ELF-1 (cell line): ENCODE results near the gene SP140.
"Not testable (repeated sequence)": the region's sequence is repeated elsewhere in the genome, so short reads cannot be mapped to it uniquely, and the experiment has no call there.

Experiments used
- DNase-seq: peaks from one replicate; pipeline ENCODE4 v3.0.0-alpha.2; 2016; ENCODE audit warnings: low read depth, low spot score

The SP140 gene

DNA sequence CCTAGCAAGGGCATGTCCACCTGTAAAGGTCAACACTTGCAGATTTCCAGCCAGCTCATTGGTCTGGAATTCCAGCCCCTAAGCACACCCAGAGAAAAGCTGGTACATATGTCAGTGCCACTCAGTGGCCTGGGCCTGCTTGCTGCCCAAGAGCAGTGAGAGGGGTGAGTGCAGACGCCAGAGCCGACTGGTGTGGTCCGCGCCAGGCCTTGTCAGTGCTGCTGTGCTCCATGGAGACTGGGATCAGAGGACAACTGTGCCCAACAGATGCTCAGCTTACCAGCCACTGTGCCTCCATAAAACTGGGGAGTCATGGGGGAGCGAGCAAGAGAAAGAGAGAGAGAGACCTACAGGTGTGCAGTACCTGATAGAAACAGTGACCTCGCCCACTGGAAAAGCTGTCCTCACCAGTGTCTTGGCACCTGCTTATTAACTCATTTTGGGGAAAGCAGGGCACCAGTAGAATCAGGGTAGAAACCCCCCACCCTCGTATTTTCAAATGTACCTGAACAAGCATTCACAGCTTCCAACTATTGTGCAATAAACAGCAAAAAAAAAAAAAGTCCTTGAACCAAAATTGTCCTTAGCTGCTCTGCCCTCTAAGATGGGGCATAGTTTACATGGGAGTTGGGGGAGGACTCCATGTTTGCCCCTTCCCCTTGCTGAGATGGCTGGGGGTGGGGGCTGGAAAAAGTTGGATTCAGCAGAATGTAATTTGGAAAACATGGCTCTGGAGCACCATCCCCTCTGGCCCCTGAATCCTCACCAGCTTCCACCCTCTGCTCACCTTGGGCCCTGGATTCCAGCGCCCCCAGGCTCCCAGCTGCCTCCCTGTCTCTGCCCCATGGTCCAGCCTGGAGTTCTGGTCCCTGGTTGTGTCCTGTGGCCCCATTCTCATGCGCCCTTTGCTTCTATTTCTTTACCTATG is 100.0 kb downstream of the SP140 start:
- no peak for DNase-seq

DNA sequence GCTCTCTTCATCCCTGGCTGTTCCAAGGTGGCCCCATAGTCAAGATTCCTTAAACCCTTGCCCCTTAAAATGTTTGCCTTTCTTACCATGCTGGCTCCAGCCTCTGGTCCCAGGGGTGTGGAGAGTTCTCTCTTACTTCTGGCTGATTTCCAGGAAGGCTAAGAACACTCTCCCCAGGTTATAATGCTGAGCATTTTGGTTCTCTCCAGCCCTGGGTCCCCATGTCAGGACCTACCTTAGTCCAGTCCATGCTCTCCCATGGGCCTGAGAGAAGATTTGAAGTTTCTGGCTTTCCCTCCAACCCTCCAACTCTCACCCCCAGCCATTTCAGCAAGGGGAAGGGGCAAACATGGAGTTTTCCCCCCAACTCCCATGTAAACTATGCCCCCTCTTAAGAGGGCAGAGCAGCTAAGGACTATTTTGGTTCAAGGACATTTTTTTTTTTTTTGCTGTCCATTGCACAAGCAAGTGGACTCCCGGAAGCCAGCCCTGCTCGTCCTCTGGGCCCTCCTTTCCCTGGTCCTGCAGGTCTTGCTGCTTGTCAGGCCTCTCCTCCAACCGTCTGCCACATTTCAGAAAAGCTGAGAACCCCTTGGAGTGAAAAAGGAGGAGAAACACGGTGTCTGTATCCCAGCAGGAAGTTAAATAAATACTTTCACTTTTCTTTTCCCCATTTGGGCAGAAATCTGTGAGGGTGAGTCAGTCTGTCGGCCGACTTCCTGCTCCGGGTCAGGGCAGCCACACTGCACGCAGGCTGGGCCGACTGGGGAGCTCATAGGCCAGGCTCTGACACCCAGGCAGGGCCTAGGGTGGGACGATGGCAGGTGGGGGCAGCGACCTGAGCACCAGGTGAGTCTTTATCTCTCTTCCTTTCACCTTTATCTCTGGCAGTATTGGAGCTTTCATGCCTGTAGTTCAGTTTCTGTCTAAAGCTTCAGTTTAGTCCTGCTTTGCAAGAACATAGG is 101.2 kb downstream of the SP140 start, which contains the start of gene SP140L:
SP140L (plus strand) TSS at position 741 of the 965 bp plus-strand sequence; CDS start at position 818, 77 bp downstream.
- DNase-seq: peak; percentile 19

DNA sequence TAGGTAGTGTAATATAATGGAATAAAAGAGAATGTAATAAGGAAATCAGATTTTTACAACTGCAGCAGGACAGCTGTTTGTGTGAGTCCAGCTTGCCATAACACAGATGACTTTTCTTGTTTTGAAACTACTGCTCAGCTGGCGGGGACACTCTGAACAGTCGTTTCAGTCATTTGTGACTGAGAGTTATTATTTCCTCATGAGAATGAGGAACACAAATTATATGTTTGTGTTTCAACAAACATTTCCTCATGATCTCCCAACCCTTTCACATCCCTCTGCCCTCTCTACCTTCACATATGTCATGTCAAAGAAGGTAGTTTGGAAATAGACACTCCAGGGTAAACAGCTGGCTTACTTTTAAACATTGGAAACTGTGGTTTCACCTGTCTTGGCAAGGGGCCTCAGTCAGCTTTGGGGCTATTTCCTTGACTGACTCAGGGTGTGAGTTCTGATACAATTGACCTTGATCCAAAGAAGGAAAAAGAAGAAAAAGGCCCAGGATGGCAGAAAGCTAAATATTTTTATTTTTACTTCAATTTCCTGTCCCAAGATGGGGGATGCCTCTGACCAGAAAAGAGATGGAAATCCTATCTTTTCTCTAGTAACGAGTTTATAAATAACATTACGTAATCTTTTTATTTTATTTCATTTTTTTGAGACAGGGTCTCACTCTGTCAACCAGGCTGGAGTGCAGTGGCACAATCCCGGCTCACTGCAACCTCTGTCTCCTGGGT is 102.0 kb downstream of the SP140 start:
- DNase-seq: no peak

DNA sequence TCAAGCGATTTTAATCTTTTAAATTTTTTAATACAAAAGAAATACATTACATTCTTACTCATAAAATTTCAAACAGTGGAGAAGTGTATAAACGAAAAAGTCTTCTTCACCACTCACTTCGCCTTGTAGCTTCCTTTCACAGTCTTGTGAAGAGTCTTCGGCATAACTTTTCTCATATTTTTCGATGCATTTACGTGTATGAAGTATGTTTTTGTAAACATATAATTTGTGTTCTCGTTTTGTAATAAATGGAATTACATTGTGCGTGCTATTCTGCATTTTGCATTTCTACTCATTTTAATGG is 102.6 kb downstream of the SP140 start:
- DNase-seq: no peak

DNA sequence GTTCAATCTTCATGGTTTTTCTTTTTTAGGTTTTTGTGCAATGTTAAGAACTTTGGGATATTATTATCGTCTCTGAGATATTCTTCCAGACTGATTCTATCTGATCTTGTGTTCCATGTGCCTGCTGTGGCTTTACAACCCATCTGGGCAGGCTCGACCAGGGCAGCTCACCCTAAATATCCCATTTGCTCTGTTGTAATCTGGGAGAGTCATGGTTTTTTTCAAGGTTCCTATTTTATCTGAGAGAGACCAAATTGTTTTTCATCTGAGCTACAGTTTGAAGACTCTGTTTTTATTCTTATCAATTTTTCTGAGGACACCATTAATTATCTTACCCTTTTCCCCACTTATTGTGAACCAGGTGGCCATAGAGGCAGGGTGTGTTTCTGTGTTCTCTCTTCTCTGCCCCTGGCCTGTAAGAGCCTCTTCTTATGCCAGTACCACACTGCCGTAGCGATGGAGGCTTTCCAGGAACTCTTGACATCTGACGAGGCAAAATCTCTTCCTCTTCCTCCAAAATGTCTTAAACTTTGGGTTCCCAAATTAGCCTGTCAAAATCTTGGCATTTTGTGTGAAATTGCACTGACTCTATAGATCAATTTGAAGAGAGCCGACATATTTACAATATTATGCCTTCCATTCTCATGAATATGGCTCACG is 104.5 kb downstream of the SP140 start:
- no peak for DNase-seq

DNA sequence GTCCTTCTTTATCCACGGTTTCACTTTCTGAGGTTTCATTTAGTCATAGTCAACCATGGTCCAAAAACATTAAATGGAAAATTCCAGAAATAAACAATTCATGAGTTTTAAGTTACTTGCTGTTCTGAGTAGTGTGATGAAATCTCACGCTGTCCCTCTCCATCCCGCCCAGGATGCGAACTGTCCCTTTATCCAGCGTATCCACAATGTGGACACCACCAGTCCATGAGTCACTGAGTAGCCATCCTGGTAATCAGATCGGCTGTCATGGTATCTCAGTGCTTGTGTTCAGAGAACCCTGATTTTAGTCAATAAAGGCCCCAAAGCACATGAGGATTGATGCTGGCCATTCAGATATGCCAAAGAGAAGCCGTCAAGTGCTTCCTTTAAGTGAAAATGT is 105.2 kb downstream of the SP140 start:
- DNase-seq: no peak

DNA sequence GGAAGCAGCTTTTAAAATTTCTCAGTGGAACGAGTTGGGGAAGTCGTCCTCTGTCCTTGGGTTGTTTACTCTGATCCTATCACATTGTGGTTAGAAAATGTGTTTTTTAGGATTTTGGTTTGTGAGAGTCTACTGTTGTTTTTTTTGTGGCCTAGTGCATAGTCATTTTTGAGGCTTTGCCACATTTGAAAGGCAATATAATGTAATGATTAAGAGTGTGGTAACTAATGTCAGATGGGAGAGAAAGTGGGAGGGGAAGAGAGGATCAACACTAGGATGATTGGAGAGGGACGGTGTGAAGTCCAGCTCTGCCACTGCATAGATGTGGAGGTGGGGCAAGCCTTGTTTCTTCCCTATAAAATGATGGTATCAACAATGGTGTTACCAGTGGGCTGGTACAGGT is 109.9 kb downstream of the SP140 start:
- no peak for DNase-seq

DNA sequence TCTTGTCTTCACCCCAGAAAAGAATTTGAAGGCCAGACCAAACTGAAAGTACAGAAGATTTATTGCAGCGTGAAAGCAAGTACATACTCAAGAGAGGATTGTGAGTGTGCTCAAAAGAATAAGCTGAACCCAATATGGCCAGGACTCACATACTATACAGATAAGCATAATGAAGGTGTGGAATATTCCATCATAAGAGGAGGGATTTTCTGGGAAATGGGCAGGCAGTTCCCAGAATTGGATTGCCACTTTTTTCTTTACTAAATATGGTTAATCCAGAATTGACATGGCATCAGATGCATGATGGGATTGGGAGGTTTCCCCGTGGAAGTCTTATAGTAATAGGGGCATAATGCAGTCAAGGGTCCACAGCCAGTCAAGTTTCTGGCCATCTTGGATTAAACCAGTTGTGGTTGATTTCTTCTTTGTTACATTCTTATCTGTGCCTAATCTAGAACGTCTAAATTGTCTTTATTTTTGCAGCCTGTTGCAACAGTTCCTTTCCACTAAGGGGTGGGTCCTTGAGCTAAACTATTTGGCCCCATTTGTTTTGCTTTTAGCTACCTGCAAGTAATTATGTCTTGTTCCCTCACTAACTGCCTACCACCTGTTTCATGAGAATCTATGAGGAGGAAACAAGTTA is 110.4 kb downstream of the SP140 start:
- no peak for DNase-seq

DNA sequence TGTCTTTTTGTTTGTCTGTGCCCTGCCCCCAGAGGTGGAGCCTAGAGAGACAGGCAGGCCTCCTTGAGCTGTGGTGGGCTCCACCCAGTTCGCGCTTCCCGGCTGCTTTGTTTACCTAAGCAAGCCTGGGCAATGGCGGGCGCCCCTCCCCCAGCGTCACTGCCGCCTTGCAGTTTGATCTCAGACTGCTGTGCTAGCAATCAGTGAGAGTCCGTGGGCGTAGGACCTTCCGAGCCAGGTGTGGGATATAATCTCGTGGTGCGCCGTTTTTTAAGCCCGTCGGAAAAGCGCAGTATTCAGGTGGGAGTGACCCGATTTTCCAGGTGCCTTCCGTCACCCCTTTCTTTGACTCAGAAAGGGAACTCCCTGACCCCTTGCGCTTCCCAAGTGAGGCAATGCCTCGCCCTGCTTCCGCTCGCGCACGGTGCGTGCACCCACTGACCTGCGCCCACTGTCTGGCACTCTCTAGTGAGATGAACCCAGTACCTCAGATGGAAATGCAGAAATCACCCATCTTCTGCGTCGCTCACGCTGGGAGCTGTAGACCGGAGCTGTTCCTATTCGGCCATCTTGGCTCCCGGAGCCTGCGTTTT is 116.5 kb downstream of the SP140 start:
- DNase-seq: not testable (repeated sequence)

DNA sequence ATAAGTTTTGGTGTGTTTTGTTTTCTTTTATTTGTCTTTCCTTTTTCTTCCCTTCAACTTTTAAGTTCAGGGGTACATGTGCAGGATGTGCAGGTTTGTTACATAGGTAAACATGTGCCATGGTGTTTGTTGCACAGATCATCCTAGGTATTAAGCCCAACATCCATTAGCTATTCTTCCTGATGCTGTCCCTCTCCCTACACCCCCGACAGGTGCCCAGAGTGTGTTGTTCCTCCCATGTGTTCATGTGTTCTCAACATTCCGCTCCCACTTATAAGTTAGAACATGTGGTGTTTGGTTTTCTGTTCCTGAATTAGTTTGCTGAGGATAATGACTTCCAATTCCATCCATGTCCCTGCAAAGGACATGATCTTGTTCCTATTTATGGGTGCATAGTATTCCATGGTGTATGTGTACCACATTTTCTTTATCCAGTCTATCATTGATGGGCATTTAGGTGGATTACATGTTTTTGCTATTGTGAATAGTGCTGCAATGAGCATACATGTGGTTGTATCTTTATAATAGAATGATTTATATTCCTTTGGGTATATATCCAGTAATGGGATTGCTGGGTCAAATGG is 117.6 kb downstream of the SP140 start:
- not testable (repeated sequence) for DNase-seq

DNA sequence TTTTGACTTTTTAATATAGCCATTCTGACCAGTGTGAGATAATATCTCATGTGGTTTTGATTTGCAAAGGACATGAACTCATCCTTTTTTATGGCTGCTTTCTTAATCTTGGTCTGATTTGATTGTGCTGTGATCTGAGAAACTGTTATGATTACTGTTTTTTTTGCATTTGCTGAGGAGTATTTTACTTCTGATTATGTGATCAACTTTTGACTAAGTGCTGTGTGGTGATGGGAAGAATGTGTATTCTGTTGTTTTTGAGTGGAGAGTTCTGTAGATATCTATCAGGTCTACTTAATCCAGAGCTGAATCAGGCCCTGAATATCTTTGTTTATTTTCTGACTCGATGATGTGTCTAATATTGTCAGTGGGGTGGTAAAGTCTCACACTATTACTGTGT is 118.2 kb downstream of the SP140 start:
- no peak for DNase-seq

DNA sequence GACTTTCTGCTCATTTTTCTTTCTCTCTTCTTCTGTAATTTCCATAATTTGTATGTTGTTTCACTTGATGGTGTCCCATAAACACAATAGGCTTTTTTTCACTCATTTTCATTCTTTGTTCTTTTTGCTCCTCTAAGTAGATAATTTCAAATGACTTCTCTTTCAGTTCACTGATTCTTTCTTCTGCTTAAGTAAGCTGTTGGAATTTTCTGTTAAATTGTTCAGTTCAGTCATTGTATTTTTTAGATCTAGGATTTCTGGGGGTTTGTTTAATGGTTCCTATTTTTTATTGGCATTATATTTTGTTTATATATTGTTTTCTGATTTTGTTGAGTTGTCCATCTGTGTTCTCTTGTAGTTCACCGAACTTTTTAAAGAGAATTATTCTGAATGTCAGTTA is 120.9 kb downstream of the SP140 start:
- no peak for DNase-seq

DNA sequence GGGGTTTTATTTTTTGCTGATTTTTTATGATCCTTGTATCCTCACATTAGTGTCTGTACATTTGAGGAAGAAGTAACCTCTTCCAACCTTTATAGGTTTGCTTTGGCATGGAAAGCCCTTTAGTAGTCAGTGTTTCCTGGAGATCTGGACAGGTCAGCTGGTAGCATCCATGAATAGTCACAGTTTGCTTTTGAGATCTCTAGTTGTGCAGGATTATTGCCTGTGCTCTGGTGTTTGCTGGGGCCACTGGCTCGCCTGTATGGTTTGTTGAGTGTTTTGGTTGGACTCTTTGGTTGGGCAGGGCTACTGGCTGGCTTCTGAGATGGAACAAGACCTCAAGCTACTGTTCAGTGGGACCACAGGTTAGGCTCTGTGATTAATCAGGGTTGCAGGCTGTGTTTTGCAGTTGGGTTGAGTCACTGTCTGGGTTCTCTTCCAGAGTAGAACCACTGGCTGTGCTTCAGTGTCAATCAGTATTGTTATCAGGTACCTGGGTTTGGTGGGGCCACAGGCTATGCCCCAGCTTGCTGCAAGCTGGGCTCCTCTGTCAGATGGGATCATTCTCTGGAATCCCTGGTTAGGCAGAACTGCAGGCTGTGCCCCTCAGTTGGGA is 121.5 kb downstream of the SP140 start:
- no peak for DNase-seq

DNA sequence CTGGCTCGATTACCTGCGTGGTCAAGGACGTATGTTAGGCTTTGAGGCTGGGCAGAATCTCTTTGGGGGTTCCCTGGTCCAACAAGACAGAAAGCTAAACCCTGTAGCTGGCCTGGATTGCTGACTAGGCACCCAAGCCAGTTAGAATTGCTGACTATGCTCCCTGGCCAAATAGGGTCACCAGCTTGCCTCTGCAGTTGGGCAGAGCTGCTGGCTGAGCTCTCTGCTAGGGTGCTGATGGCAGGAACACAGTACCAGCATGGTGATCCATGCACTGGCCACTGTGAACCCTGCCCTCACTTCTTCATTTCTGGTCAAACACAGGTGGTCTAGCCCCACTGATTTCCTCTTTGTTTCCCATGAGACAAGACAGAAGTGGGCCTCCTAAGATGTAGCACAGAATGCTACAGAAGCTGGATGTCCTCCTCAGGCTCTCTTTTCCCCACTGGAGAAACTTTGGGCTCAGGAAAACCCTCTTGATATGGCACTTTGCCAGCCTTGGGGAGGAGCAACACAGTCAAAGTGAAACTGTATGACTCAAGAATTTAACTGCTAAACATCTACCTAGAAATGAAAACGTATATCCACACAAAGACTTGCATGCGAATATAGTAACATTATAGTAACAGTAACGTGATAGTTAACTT is 122.2 kb downstream of the SP140 start:
- DNase-seq: no peak

DNA sequence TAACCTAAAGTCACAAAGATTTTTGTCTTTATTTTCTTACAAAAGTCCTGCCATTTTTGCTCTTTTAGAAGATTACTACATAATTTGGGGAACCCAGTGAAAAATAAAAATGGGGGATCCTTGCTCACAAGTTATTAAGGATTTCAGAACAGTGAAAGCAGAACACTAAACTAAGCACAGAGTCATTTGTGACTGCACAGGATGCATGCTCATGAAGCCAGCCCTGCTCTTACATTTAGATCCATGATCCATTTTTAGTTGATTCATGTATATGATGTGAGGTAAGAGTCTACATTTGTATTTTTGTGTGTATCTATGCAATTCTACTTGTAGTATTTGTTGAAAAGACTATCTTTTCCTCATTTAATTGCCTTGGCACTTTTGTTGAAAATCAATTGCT is 123.3 kb downstream of the SP140 start:
- no peak for DNase-seq

DNA sequence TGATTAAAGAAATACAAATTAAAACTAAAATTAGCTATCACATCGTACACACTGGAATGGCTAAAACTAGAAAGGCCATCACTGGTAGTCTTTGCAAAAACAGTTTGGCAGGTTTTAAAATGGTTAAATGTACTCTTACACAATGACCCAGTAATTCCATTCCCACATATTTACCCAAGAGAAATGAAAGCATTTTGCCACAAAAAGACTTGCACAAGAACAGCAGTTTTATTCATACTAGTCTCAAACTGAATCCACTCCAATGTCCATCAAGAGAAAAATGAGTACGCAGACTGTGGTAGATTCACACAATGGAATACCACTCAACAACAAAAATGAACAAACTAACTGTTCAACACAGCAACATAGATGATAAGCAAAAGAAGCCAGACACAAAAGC is 130.5 kb downstream of the SP140 start:
- no peak for DNase-seq

DNA sequence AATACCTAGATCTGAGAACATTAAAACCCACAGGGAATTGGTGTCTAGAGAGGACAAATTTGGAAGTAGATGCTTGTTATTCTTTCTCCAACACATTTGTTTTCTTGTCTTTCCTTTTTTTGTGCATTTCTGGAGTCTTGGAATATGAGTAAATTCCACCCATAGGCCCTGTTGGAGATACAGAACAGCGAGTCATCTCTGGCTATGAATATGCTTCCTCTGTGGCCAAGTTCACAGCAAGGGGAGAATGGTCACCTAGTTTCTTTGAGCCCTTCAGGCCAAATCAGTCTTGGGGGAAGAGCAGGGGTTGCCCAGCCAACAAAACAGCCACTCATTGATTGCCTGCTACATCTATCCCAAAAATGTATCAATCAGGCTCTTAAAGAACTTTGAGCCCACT is 132.8 kb downstream of the SP140 start:
- no peak for DNase-seq

DNA sequence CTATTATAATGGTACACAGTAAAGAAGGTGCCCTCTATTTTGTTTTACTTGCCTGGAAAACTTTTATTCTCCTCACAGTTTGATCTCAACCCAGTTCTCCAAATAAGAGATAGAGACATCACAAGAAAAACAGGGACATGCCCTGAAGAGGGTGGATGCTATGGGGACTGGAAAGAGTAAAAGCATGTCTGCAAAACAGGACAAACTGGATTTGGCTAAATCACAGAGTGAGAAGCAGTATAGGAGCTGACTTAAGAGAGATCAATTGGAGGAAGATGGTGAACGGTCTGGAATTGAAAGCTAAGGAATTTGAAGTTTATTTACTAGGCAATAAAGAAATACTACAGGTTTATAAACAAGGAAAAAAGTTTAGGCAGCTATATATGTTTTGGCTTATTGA is 134.5 kb downstream of the SP140 start:
- DNase-seq: peak; percentile 17
